DND-41 (cell line): Measurements from ENCODE around the gene COL4A1.

ENCODE experiments used
- ATAC-seq: fragments of 200-7000 bp; cut with Tn5 transposase; 3 replicates; pipeline ENCODE4 v1.9.1; 2021; ENCODE audit warnings: low read depth; ENCODE audit not compliant: insufficient read depth
- DNase-seq: peaks from one replicate; pipeline ENCODE4 v3.0.0-alpha.2; 2020
- H2AFZ ChIP-seq: 2 replicates; pipeline ENCODE4 v1.6.0; 2012; ENCODE audit warnings: low read depth, low read length
- H3K27ac ChIP-seq: 2 replicates; pipeline ENCODE4 v1.5.1; 2012; ENCODE audit warnings: low read length, inconsistent platforms
- H3K27me3 ChIP-seq: fragments of 200-600 bp; sonication (generic); 2 replicates; pipeline ENCODE4 v1.6.0; 2012; ENCODE audit warnings: low read length, mild to moderate bottlenecking, inconsistent platforms; ENCODE audit not compliant: insufficient read depth, poor library complexity
- H3K36me3 ChIP-seq: 2 replicates; pipeline ENCODE4 v1.5.1; 2012; ENCODE audit warnings: low read length, inconsistent platforms; ENCODE audit not compliant: insufficient read depth
- H3K4me1 ChIP-seq: 2 replicates; pipeline ENCODE4 v1.5.1; 2012; ENCODE audit warnings: mild to moderate bottlenecking, low read length; ENCODE audit not compliant: insufficient read depth
- H3K4me2 ChIP-seq: 2 replicates; pipeline ENCODE4 v1.6.0; 2012; ENCODE audit warnings: mild to moderate bottlenecking, moderate library complexity, low read length, inconsistent platforms; ENCODE audit not compliant: insufficient read depth
- H3K4me3 ChIP-seq, 2 experiments: fragments of 200-600 bp in 1 of 2; shearing (Covaris generic) in 1 of 2; 2 replicates each; pipeline ENCODE4 v1.5.1; 2012 to 2016; ENCODE audit warnings: inconsistent platforms in 2 of 2, low read length in 2 of 2, mild to moderate bottlenecking in 2 of 2, low read depth in 1 of 2, moderate library complexity in 1 of 2
- H3K79me2 ChIP-seq: 2 replicates; pipeline ENCODE4 v1.6.0; 2012; ENCODE audit warnings: low read length, inconsistent platforms; ENCODE audit not compliant: insufficient read depth
- H3K9ac ChIP-seq: 2 replicates; pipeline ENCODE4 v1.6.0; 2012; ENCODE audit warnings: low read depth, mild to moderate bottlenecking, inconsistent platforms, low read length, moderate library complexity
- H3K9me3 ChIP-seq: 2 replicates; pipeline ENCODE4 v1.5.1; 2012; ENCODE audit warnings: low read length, moderate library complexity, mild to moderate bottlenecking, inconsistent platforms; ENCODE audit not compliant: insufficient read depth, severe bottlenecking
- H4K20me1 ChIP-seq: 2 replicates; pipeline ENCODE4 v1.6.0; 2012; ENCODE audit warnings: low read length; ENCODE audit not compliant: insufficient read depth
- EZH2 ChIP-seq: IDR thresholded peaks from 3 replicates; pipeline ENCODE4 v1.6.1; 2012; ENCODE audit warnings: borderline replicate concordance, low read depth, mild to moderate bottlenecking, moderate library complexity, low read length, inconsistent platforms; ENCODE audit not compliant: severe bottlenecking
- TF ChIP-seq, protein P1 (sequence below): IDR thresholded peaks from 2 replicates; pipeline ENCODE4 v1.5.1; 2012; ENCODE audit warnings: borderline replicate concordance, low read length, moderate library complexity, mild to moderate bottlenecking; ENCODE audit not compliant: poor library complexity, severe bottlenecking; ENCODE audit errors: extremely low read depth

Gene COL4A1

DNA sequence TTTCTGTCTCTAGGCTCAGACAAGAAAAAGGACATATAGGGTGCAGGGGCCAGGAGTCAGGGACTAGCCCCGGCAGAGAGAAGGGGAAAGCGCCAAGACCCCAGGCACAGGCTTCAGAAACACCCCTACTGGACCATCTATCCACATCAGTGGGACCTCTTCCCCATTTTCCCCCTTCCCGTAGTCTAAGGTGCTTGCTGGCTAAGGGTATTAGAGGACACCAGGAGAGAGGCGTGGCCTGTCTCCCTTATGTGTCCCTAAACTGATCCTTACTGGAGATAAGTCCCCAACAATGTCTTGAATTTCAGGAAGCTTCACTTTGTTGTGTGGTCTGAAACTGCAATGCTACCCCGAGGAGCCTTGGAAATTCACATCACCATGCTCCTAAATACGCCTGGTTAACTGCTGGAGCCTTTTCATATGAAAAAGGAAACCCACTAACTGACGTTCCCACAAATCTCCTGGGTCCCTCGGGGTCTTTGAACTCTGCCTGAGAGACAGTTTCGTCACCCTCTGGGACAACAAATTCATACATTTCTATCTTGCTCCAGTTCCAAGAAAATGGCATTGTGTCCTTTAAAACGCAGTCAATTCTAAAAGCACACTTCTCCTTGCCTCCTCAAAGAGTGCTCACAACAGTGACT, 197.7 kb downstream of the COL4A1 start:
- H2AFZ ChIP-seq, result peak overlapping the region; percentile 38
- DNase-seq, result peak; percentile 74
- peak overlapping the region; percentile 50 for H3K4me2 ChIP-seq
- H4K20me1 ChIP-seq, result no peaks in the 10 kb centered on the region
- H3K4me1 ChIP-seq, result peaks cover 37% of the 10 kb centered on the region
- H3K4me3 ChIP-seq, result peak overlapping the region in 1 of 2 experiments; percentile 19; a peak in 1 of 4 replicates
- H3K36me3 ChIP-seq, result no peaks in the 10 kb centered on the region
- TF ChIP-seq, protein P1, sequence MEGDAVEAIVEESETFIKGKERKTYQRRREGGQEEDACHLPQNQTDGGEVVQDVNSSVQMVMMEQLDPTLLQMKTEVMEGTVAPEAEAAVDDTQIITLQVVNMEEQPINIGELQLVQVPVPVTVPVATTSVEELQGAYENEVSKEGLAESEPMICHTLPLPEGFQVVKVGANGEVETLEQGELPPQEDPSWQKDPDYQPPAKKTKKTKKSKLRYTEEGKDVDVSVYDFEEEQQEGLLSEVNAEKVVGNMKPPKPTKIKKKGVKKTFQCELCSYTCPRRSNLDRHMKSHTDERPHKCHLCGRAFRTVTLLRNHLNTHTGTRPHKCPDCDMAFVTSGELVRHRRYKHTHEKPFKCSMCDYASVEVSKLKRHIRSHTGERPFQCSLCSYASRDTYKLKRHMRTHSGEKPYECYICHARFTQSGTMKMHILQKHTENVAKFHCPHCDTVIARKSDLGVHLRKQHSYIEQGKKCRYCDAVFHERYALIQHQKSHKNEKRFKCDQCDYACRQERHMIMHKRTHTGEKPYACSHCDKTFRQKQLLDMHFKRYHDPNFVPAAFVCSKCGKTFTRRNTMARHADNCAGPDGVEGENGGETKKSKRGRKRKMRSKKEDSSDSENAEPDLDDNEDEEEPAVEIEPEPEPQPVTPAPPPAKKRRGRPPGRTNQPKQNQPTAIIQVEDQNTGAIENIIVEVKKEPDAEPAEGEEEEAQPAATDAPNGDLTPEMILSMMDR, result no peak
- no peak for TF ChIP-seq EZH2
- H3K27ac ChIP-seq, result peak overlapping the region; percentile 87
- no peaks in the 10 kb centered on the region for H3K9me3 ChIP-seq
- ATAC-seq, result peak; percentile 70
- no peaks in the 10 kb centered on the region for H3K79me2 ChIP-seq
- peak overlapping the region; percentile 44 for H3K9ac ChIP-seq
- no peaks in the 10 kb centered on the region for H3K27me3 ChIP-seq

DNA sequence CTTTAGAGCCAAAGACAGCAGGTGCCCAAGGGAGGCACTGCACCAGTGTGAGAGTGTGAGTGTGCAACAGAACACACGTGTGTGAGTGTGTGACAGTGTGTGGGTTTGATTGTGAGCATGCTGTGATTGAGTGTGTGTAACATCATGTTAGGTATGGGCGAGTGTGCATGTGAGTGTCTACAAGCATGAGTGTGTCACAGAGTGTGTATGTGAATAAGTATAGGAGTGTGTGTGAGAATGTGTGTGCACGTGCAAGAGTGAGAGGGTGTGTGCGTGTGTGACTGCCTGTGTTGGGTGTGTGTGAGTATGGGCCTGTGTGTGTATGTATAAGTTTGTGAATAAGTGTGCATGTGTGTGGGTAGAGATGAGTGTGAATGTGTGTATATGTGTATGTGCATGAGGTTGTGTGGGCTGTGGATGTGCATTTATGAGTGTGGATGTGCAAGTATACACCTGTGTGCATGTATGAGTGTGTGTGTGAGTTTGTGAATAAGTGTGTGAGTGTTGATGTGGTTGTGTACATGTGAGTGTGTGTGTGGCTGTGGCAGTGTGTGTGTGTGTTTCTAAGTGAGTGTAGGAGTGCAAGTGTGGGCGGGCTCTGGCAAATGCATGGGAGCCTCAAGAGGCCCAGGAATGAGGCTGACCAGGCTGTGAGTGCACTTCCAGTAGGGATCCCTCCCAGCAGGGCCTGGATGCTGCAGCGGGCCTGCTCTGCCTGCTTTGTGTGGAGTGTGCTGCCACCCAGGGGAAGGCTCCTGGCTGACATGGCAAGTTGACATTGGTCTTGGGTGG, 198.4 kb downstream of the COL4A1 start:
- H4K20me1 ChIP-seq, result no peaks in the 10 kb centered on the region
- TF ChIP-seq, protein P1, result peak; percentile 96
- TF ChIP-seq EZH2, result no peak
- peaks cover 37% of the 10 kb centered on the region for H3K4me1 ChIP-seq
- peak overlapping the region; percentile 50 for H3K4me2 ChIP-seq
- peak; percentile 76 for DNase-seq
- no peaks in the 10 kb centered on the region for H3K27me3 ChIP-seq
- H3K36me3 ChIP-seq, result no peaks in the 10 kb centered on the region
- peak overlapping the region in 1 of 2 experiments; percentile 6; a peak in 1 of 4 replicates for H3K4me3 ChIP-seq
- peak; percentile 87 for ATAC-seq
- H2AFZ ChIP-seq, result no peak overlapping the region; the same call in 1 of the 2 replicates
- H3K9me3 ChIP-seq, result no peaks in the 10 kb centered on the region
- H3K79me2 ChIP-seq, result no peaks in the 10 kb centered on the region
- peak overlapping the region; percentile 87 for H3K27ac ChIP-seq
- H3K9ac ChIP-seq, result peak overlapping the region; percentile 44

GRCh38 chr13:110107568-110108347, 199.2 kb downstream of the COL4A1 start:
- H4K20me1 ChIP-seq, result no peaks in the 10 kb centered on the region
- H3K27ac ChIP-seq, result peak overlapping the region; percentile 87

More at GRCh38 chr13:110107568-110108347, 199.2 kb downstream of the COL4A1 start:
- Histone ChIP-seq H3K4me3 (no peak overlapping the region), H3K9me3 (no peaks in the 10 kb centered on the region), H3K4me1 (peaks cover 32% of the 10 kb centered on the region), H3K79me2 (no peaks in the 10 kb centered on the region), H3K4me2 (no peak overlapping the region), H3K9ac (no peak overlapping the region), H3K27me3 (no peaks in the 10 kb centered on the region), H3K36me3 (no peaks in the 10 kb centered on the region), H2AFZ (no peak overlapping the region)
- DNase-seq (peak; percentile 26), ATAC-seq (no peak)
- no peak for TF ChIP-seq EZH2
- TF ChIP-seq, protein P1, result peak; percentile 56
